ENCODE results near the gene FOXRED1.
"Not testable (repeated sequence)": the region's sequence is repeated elsewhere in the genome, so short reads cannot be mapped to it uniquely, and the experiment has no call there.

The FOXRED1 gene

GRCh38 chr11:126268708-126269579 lies at the start of gene FOXRED1, which contains the start of gene SRPRA:
TSS of gene FOXRED1 (plus strand) at chr11:126269154. CDS start at chr11:126269207, 53 bp downstream.
TSS of gene SRPRA (minus strand) at chr11:126268895. CDS start at chr11:126268804, 91 bp downstream.
- peak; percentile 93 to 95 for DNase-seq

- DNase-seq: no peak
These were observed 49.4 kb upstream of the FOXRED1 start for GRCh38 chr11:126219547-126219946.

GRCh38 chr11:126224647-126225294 lies 44.2 kb upstream of the FOXRED1 start:
- DNase-seq: no peak

- DNase-seq: no peak
These were observed 43.7 kb upstream of the FOXRED1 start for GRCh38 chr11:126225295-126225665.

- DNase-seq: no peak
These were observed 42.4 kb upstream of the FOXRED1 start for GRCh38 chr11:126226334-126227084.

GRCh38 chr11:126229858-126230540 lies 39.0 kb upstream of the FOXRED1 start:
- DNase-seq: no peak

- no peak for DNase-seq
These were observed 37.1 kb upstream of the FOXRED1 start for GRCh38 chr11:126231725-126232459.

- DNase-seq: no peak
These were observed 36.3 kb upstream of the FOXRED1 start for GRCh38 chr11:126232683-126233082.

- no peak for DNase-seq
These were observed 35.6 kb upstream of the FOXRED1 start for GRCh38 chr11:126233391-126233790.

- DNase-seq: no peak
These were observed 22.3 kb upstream of the FOXRED1 start for GRCh38 chr11:126246636-126247035.

GRCh38 chr11:126253265-126253664 lies 15.7 kb upstream of the FOXRED1 start:
- no peak for DNase-seq

- no peak for DNase-seq
These were observed 14.1 kb upstream of the FOXRED1 start for GRCh38 chr11:126254819-126255218.

GRCh38 chr11:126255507-126255906 lies 13.4 kb upstream of the FOXRED1 start:
- DNase-seq: not testable (repeated sequence)

GRCh38 chr11:126256216-126256615 lies 12.7 kb upstream of the FOXRED1 start:
- no peak for DNase-seq

- no peak for DNase-seq
These were observed 11.8 kb upstream of the FOXRED1 start for GRCh38 chr11:126257144-126257543.

GRCh38 chr11:126257764-126258163 lies 11.2 kb upstream of the FOXRED1 start:
- DNase-seq: no peak

- DNase-seq: no peak
These were observed 6.7 kb upstream of the FOXRED1 start for GRCh38 chr11:126262216-126262615.

- DNase-seq: no peak
These were observed 5.5 kb upstream of the FOXRED1 start for GRCh38 chr11:126263489-126263888.

GRCh38 chr11:126265811-126266210 lies 3.1 kb upstream of the FOXRED1 start:
- no peak for DNase-seq

GRCh38 chr11:126267650-126268049 lies 1.3 kb upstream of the FOXRED1 start:
- no peak for DNase-seq

- DNase-seq: no peak
These were observed 620 bp upstream of the FOXRED1 start for GRCh38 chr11:126268361-126268707.

GRCh38 chr11:126277322-126277721 lies 8.4 kb downstream of the FOXRED1 start:
- DNase-seq: no peak
